ENCODE data around the gene SPOCK2.

DNA sequence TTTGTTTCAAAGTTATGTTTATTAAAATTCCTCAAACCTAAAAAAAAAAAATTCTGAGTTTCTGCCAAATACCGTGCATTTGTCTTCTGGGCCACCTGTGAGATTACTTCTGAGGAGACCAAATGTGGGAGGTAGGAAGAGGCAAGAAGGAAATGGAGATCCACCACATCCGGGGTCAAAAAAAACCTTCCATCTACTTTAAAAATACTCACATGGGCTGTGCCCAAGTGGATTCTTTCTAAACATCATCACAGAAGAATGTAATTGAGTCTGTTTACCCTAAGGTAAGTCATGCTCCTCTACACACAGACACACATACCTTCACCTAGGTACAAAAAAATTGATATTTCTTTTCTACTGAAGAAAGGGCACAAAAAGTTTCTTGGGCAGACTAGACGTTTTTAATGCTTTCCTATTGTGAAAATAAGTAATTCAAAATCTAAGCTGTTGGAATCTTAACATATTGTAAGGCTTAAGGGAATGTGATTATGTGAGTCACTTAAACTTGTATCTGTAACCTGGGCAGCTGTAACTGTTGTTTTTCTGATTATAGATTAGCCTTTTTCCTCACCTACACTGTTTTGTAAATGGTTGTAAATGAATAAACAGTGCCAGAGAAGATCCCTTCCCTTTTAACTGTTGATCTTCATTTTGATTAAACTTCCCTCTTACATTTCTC lies 19.1 kb upstream of the SPOCK2 start:
- TF ChIP-seq, protein P1, sequence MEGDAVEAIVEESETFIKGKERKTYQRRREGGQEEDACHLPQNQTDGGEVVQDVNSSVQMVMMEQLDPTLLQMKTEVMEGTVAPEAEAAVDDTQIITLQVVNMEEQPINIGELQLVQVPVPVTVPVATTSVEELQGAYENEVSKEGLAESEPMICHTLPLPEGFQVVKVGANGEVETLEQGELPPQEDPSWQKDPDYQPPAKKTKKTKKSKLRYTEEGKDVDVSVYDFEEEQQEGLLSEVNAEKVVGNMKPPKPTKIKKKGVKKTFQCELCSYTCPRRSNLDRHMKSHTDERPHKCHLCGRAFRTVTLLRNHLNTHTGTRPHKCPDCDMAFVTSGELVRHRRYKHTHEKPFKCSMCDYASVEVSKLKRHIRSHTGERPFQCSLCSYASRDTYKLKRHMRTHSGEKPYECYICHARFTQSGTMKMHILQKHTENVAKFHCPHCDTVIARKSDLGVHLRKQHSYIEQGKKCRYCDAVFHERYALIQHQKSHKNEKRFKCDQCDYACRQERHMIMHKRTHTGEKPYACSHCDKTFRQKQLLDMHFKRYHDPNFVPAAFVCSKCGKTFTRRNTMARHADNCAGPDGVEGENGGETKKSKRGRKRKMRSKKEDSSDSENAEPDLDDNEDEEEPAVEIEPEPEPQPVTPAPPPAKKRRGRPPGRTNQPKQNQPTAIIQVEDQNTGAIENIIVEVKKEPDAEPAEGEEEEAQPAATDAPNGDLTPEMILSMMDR (IDR thresholded peaks at IDR 0.05), result no peak
- no peak for TF ChIP-seq TCF7L2 (IDR thresholded peaks at IDR 0.05; ENCODE audit: low read depth, low read length)
- TF ChIP-seq, protein P2, sequence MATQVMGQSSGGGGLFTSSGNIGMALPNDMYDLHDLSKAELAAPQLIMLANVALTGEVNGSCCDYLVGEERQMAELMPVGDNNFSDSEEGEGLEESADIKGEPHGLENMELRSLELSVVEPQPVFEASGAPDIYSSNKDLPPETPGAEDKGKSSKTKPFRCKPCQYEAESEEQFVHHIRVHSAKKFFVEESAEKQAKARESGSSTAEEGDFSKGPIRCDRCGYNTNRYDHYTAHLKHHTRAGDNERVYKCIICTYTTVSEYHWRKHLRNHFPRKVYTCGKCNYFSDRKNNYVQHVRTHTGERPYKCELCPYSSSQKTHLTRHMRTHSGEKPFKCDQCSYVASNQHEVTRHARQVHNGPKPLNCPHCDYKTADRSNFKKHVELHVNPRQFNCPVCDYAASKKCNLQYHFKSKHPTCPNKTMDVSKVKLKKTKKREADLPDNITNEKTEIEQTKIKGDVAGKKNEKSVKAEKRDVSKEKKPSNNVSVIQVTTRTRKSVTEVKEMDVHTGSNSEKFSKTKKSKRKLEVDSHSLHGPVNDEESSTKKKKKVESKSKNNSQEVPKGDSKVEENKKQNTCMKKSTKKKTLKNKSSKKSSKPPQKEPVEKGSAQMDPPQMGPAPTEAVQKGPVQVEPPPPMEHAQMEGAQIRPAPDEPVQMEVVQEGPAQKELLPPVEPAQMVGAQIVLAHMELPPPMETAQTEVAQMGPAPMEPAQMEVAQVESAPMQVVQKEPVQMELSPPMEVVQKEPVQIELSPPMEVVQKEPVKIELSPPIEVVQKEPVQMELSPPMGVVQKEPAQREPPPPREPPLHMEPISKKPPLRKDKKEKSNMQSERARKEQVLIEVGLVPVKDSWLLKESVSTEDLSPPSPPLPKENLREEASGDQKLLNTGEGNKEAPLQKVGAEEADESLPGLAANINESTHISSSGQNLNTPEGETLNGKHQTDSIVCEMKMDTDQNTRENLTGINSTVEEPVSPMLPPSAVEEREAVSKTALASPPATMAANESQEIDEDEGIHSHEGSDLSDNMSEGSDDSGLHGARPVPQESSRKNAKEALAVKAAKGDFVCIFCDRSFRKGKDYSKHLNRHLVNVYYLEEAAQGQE (IDR thresholded peaks at IDR 0.05; ENCODE audit: insufficient read depth in 1 of 2, low read depth in 2 of 2, low read length in 1 of 2), result no peak
- TF ChIP-seq SIN3A (IDR thresholded peaks at IDR 0.05; ENCODE audit: borderline replicate concordance, insufficient read depth, low read depth, low read length), result no peak
